ENCODE results near the gene ORMDL3. TPM values are rescaled to one million over a fixed set of nuclear protein-coding genes. Genes with fewer than 3 reads are reported as not detected.

The ORMDL3 gene
- total and polyA plus RNA-seq, 2 experiments from 2014 or later, result 56.4 to 73.3 TPM

DNA sequence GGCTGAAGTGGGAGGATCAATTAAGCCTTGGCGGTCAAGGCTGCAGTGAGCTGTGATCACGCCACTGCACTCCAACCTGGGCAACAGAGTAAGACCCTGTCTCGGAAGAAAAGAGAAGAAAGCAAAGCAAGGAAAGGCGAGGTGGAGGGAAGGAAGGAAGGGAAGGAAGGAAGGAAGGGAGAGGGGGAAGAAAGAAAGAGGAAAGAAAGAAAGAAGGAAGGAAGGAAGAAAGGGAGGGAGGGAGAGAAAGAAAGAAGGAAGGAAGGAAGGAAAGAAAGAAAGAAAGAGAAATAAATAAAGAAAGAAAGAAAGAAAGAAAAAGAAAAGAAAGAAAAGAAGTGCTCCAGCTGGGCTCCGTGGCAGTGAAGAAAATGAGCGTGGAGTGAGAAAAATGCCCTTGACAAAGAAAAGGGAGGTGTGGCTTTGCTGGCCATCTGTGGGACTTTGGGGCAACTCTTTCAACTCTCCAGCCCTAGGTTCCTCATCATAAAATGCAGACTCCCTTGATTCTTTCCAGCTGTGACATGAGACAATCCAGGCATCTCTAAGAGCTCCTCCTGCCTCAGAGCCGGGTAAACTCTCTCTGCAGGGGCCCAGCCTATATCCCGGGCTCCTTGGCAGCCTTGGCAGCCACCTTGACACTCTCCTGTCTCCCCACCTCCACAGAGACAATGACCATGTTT lies 37.8 kb upstream of the ORMDL3 start:
- Histone ChIP-seq H3K36me3 (replicated peaks; ENCODE audit: insufficient read depth, low read depth) (no peaks in the 10 kb centered on the region), H3K4me2 (no peak overlapping the region), H3K9me3 (ENCODE audit: low read depth) (no peaks in the 10 kb centered on the region), H3K4me3 (no peak overlapping the region), H3K4me1 (ENCODE audit: insufficient read depth) (peaks cover 4% of the 10 kb centered on the region), H4K20me1 (ENCODE audit: insufficient read depth, poor library complexity, severe bottlenecking) (no peaks in the 10 kb centered on the region), H2AFZ (no peak overlapping the region), H3K79me2 (no peaks in the 10 kb centered on the region), H3K9me2 (replicated peaks; ENCODE audit: insufficient read depth) (no peaks in the 10 kb centered on the region), H3K27me3 (no peaks in the 10 kb centered on the region), H3K27ac (no peak overlapping the region)
- 62% methylated on average over 8 of the region's 8 CpGs for WGBS (ENCODE audit: low lambda C conversion rate, missing lambda C conversion rate)
- TF ChIP-seq, protein P1, sequence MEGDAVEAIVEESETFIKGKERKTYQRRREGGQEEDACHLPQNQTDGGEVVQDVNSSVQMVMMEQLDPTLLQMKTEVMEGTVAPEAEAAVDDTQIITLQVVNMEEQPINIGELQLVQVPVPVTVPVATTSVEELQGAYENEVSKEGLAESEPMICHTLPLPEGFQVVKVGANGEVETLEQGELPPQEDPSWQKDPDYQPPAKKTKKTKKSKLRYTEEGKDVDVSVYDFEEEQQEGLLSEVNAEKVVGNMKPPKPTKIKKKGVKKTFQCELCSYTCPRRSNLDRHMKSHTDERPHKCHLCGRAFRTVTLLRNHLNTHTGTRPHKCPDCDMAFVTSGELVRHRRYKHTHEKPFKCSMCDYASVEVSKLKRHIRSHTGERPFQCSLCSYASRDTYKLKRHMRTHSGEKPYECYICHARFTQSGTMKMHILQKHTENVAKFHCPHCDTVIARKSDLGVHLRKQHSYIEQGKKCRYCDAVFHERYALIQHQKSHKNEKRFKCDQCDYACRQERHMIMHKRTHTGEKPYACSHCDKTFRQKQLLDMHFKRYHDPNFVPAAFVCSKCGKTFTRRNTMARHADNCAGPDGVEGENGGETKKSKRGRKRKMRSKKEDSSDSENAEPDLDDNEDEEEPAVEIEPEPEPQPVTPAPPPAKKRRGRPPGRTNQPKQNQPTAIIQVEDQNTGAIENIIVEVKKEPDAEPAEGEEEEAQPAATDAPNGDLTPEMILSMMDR (IDR thresholded peaks at IDR 0.05; ENCODE audit: poor library complexity), result no peak
- no peak for TF ChIP-seq EZH2phosphoT487 (IDR thresholded peaks at IDR 0.05; ENCODE audit: low read depth, severe bottlenecking, unreplicated experiment)
- TF ChIP-seq EZH2 (IDR thresholded peaks at IDR 0.05; ENCODE audit: borderline replicate concordance), result no peak
- DNase-seq (ENCODE audit: low spot score), result no peak

DNA sequence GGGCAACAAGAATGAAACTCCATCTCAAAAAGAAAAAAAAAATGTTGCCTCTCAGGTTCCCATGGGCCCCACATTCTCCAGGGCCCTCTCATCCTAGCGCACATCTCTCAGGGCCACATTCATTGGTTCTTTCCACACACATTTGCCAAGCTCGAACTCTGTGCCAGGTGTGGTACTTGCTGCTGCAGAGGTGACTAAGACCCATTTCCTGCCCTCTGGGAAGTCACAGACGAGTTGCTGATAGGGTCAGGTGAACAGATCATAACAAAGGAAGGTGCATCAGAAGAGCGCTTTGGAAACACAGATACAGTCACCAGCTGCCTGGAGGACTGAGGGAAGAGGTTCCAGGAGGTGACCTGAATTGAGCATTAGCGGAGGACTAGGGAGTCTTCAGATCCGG lies 36.4 kb upstream of the ORMDL3 start:
- WGBS (ENCODE audit: low lambda C conversion rate, missing lambda C conversion rate), result 85% methylated on average over 6 of the region's 6 CpGs
- TF ChIP-seq EZH2 (IDR thresholded peaks at IDR 0.05; ENCODE audit: borderline replicate concordance) (no peak), EZH2phosphoT487 (IDR thresholded peaks at IDR 0.05; ENCODE audit: low read depth, severe bottlenecking, unreplicated experiment) (no peak)
- TF ChIP-seq, protein P1 (IDR thresholded peaks at IDR 0.05; ENCODE audit: poor library complexity), result no peak

DNA sequence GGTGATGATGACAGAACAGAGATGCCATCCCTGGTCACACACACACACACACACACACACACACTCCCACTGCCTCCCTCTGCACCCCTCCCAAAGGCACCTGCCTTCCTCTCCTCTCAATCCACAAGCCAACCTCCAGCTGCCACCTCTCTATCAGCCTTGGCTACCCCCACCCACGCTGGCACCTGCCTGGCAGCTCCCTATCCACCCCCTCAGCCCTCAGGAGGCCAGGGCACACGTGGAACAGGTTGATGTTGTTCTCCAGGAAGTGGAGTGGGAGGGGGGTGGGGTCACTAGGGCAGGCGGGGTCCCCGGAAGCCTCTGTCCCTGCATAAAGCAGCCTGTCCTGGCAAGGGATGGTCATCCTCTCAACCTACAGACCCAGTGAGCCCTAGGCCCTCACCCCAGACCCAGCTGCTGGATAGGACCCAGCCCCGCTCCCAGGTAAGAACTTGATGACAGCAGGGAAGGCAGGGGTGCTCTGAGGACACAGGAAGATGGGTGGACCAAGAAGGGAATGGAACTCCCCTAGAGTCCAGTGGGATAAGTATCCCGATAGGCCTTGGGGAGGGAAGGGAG lies 35.3 kb upstream of the ORMDL3 start, which contains the start of gene GSDMA:
Gene GSDMA, plus strand, starts transcription at position 363 of the 579 bp plus-strand sequence. CDS start 2,684 bp downstream, outside the sequence.
- Histone ChIP-seq H3K9me2 (replicated peaks; ENCODE audit: insufficient read depth) (no peaks in the 10 kb centered on the region), H3K79me2 (no peaks in the 10 kb centered on the region), H3K4me1 (ENCODE audit: insufficient read depth) (peaks cover 9% of the 10 kb centered on the region), H3K36me3 (replicated peaks; ENCODE audit: insufficient read depth, low read depth) (no peaks in the 10 kb centered on the region), H3K4me3 (no peak within 1 kb of the TSS), H4K20me1 (ENCODE audit: insufficient read depth, poor library complexity, severe bottlenecking) (no peaks in the 10 kb centered on the region), H3K27me3 (no peaks in the 10 kb centered on the region), H3K9me3 (ENCODE audit: low read depth) (no peaks in the 10 kb centered on the region), H2AFZ (no peak within 1 kb of the TSS), H3K27ac (no peak within 1 kb of the TSS), H3K4me2 (no peak within 1 kb of the TSS)
- 81% methylated on average over 6 of the region's 6 CpGs for WGBS (ENCODE audit: low lambda C conversion rate, missing lambda C conversion rate)
- TF ChIP-seq EZH2phosphoT487 (IDR thresholded peaks at IDR 0.05; ENCODE audit: low read depth, severe bottlenecking, unreplicated experiment) (no peak), EZH2 (IDR thresholded peaks at IDR 0.05; ENCODE audit: borderline replicate concordance) (no peak)
- TF ChIP-seq, protein P1 (IDR thresholded peaks at IDR 0.05; ENCODE audit: poor library complexity), result no peak
- no peak for DNase-seq (ENCODE audit: low spot score)

More for the DNA sequence above, 36.4 kb upstream of the ORMDL3 start:
- Histone ChIP-seq H3K4me3 (no peak overlapping the region), H4K20me1 (ENCODE audit: insufficient read depth, poor library complexity, severe bottlenecking) (no peaks in the 10 kb centered on the region), H3K4me2 (no peak overlapping the region), H2AFZ (no peak overlapping the region), H3K9me2 (replicated peaks; ENCODE audit: insufficient read depth) (no peaks in the 10 kb centered on the region), H3K36me3 (replicated peaks; ENCODE audit: insufficient read depth, low read depth) (no peaks in the 10 kb centered on the region), H3K4me1 (ENCODE audit: insufficient read depth) (peaks cover 9% of the 10 kb centered on the region), H3K79me2 (no peaks in the 10 kb centered on the region), H3K27ac (no peak overlapping the region), H3K27me3 (no peaks in the 10 kb centered on the region), H3K9me3 (ENCODE audit: low read depth) (no peaks in the 10 kb centered on the region)
- no peak for DNase-seq (ENCODE audit: low spot score)

Measured in hepatocyte (in vitro differentiated cells).